ENCODE results near the gene MKRN3. TPM values are rescaled to one million over a fixed set of nuclear protein-coding genes. Genes with fewer than 3 reads are reported as not detected.

Gene MKRN3
- total and polyA plus RNA-seq, 4 donors = 0.30 to 0.40 TPM; not detected in 2

DNA sequence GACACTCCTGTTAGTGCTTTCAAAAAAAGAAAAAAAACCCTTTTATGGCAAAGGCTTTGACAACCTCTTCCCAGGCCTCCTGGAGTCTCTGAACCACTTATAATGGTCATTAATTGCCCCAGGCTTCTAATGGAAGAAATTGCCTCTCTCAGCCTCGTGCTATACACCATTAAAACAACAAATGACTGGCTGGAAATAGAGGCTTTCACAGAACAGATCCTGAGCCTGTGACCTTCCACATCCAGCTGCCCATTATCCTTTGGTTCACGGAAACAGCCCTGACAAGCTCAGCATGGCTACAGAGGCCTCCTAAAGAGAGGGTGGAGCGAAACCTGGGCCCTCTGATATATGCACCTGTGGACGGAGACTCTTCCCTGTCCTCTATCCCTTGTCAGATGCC is 26.8 kb upstream of the MKRN3 start:
- no peak for ATAC-seq (ENCODE audit: insufficient read depth, low FRiP score)
- H3K36me3 ChIP-seq (ENCODE audit: control insufficient read depth in 4 of 4, insufficient read depth in 4 of 4, low read length in 4 of 4) = no peaks in the 10 kb centered on the region

DNA sequence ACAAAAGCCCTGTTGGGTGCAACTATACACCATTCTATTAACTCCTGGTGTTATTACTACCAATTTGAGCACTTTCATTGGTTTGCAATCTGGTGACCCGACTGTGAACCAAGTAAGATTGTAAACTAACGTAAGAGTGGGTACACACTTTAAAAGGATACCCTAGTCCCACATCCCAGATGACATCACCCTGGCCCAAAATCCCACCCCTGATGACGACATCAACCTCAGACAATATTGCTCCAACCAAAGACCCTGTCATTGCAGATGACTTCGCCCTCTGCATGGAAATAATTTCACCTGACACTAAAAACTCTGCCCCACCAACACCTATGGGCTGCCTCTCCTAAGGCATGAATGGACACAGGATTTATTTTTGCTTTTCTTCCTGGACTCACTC is 25.6 kb upstream of the MKRN3 start:
- Histone ChIP-seq H3K4me3 (no peak overlapping the region), H3K9me3 (ENCODE audit: control insufficient read depth in 4 of 4, insufficient read depth in 3 of 4, low read length in 3 of 4) (peaks cover 0 to 4% (median 0%) of the 10 kb centered on the region in 4 donors), H3K4me1 (ENCODE audit: control insufficient read depth in 5 of 5, insufficient read depth in 5 of 5, low read length in 5 of 5) (no peaks in the 10 kb centered on the region), H3K27me3 (ENCODE audit: control insufficient read depth in 3 of 3, insufficient read depth in 3 of 3, low read length in 2 of 3) (no peaks in the 10 kb centered on the region), H3K9ac (ENCODE audit: insufficient read depth in 1 of 2, low read length in 2 of 2) (no peak overlapping the region), H3K27ac (ENCODE audit: low read depth in 1 of 2, low read length in 1 of 2) (no peak overlapping the region), H3K36me3 (ENCODE audit: control insufficient read depth in 4 of 4, insufficient read depth in 4 of 4, low read length in 4 of 4) (no peaks in the 10 kb centered on the region)
- 69 to 73% methylated on average over 4 of the region's 4 CpGs for WGBS, 2 donors
- no peak for DNase-seq
- no peak for ATAC-seq (ENCODE audit: insufficient read depth, low FRiP score)
- TF ChIP-seq CTCF (IDR thresholded peaks at IDR 0.05; ENCODE audit: control extremely low read depth, extremely low read depth) = no peak

More for the DNA sequence above, 26.8 kb upstream of the MKRN3 start:
- TF ChIP-seq CTCF (IDR thresholded peaks at IDR 0.05; ENCODE audit: control extremely low read depth, extremely low read depth) = no peak
- no peak overlapping the region for H3K4me3 ChIP-seq
- WGBS, 2 donors = 55 to 58% methylated on average over 4 of the region's 4 CpGs
- H3K9ac ChIP-seq (ENCODE audit: insufficient read depth in 1 of 2, low read length in 2 of 2) = no peak overlapping the region
- H3K4me1 ChIP-seq (ENCODE audit: control insufficient read depth in 5 of 5, insufficient read depth in 5 of 5, low read length in 5 of 5) = no peaks in the 10 kb centered on the region
- H3K9me3 ChIP-seq (ENCODE audit: control insufficient read depth in 4 of 4, insufficient read depth in 3 of 4, low read length in 3 of 4) = peaks cover 0 to 4% (median 0%) of the 10 kb centered on the region in 4 donors
- no peak overlapping the region for H3K27ac ChIP-seq (ENCODE audit: low read depth in 1 of 2, low read length in 1 of 2)
- H3K27me3 ChIP-seq (ENCODE audit: control insufficient read depth in 3 of 3, insufficient read depth in 3 of 3, low read length in 2 of 3) = no peaks in the 10 kb centered on the region
- DNase-seq = no peak

GRCh38 chr15:23546158-23546557 is 19.3 kb upstream of the MKRN3 start:
- no peak for TF ChIP-seq CTCF (IDR thresholded peaks at IDR 0.05; ENCODE audit: control extremely low read depth, extremely low read depth)
- H3K27me3 ChIP-seq (ENCODE audit: control insufficient read depth in 3 of 3, insufficient read depth in 3 of 3, low read length in 2 of 3) = no peaks in the 10 kb centered on the region

GRCh38 chr15:23548071-23548470 is 17.4 kb upstream of the MKRN3 start:
- ATAC-seq (ENCODE audit: insufficient read depth, low FRiP score) = no peak
- no peak for TF ChIP-seq CTCF (IDR thresholded peaks at IDR 0.05; ENCODE audit: control extremely low read depth, extremely low read depth)
- H3K27ac ChIP-seq (ENCODE audit: low read depth in 1 of 2, low read length in 1 of 2) = no peak overlapping the region
- H3K36me3 ChIP-seq (ENCODE audit: control insufficient read depth in 4 of 4, insufficient read depth in 4 of 4, low read length in 4 of 4) = no peaks in the 10 kb centered on the region
- no peak overlapping the region for H3K4me3 ChIP-seq
- WGBS, 2 donors = 53 to 56% methylated on average over 3 of the region's 3 CpGs
- H3K4me1 ChIP-seq (ENCODE audit: control insufficient read depth in 5 of 5, insufficient read depth in 5 of 5, low read length in 5 of 5) = no peaks in the 10 kb centered on the region
- H3K9ac ChIP-seq (ENCODE audit: insufficient read depth in 1 of 2, low read length in 2 of 2) = no peak overlapping the region
- peaks cover 0 to 3% (median 0%) of the 10 kb centered on the region in 4 donors for H3K9me3 ChIP-seq (ENCODE audit: control insufficient read depth in 4 of 4, insufficient read depth in 3 of 4, low read length in 3 of 4)
- no peaks in the 10 kb centered on the region for H3K27me3 ChIP-seq (ENCODE audit: control insufficient read depth in 3 of 3, insufficient read depth in 3 of 3, low read length in 2 of 3)
- DNase-seq = no peak

More at GRCh38 chr15:23546158-23546557, 19.3 kb upstream of the MKRN3 start:
- no peak for ATAC-seq (ENCODE audit: insufficient read depth, low FRiP score)
- Histone ChIP-seq H3K4me1 (ENCODE audit: control insufficient read depth in 5 of 5, insufficient read depth in 5 of 5, low read length in 5 of 5) (no peaks in the 10 kb centered on the region), H3K27ac (ENCODE audit: low read depth in 1 of 2, low read length in 1 of 2) (no peak overlapping the region), H3K9ac (ENCODE audit: insufficient read depth in 1 of 2, low read length in 2 of 2) (no peak overlapping the region), H3K36me3 (ENCODE audit: control insufficient read depth in 4 of 4, insufficient read depth in 4 of 4, low read length in 4 of 4) (no peaks in the 10 kb centered on the region), H3K4me3 (no peak overlapping the region), H3K9me3 (ENCODE audit: control insufficient read depth in 4 of 4, insufficient read depth in 3 of 4, low read length in 3 of 4) (peaks cover 0 to 3% (median 0%) of the 10 kb centered on the region in 4 donors)
- DNase-seq = no peak
